Kidney epithelial cell (primary cell): Measurements from ENCODE around the gene SIAE. TPM values are rescaled to one million over a fixed set of nuclear protein-coding genes. Genes with fewer than 3 reads are reported as not detected.
"Not testable (repeated sequence)": the region's sequence is repeated elsewhere in the genome, so short reads cannot be mapped to it uniquely, and the experiment has no call there.

Experiments
- DNase-seq: peaks from one replicate; pipeline ENCODE4 v3.0.0-alpha.2; 2010; ENCODE audit warnings: low read depth
- H3K27me3 ChIP-seq: 2 replicates; pipeline ENCODE4 v1.6.0; 2011; ENCODE audit warnings: low read length; ENCODE audit not compliant: control insufficient read depth, insufficient read depth
- H3K36me3 ChIP-seq: 2 replicates; pipeline ENCODE4 v1.5.1; 2011; ENCODE audit warnings: low read length; ENCODE audit not compliant: control insufficient read depth, insufficient read depth
- H3K4me3 ChIP-seq: 2 replicates; pipeline ENCODE4 v1.5.1; 2011; ENCODE audit warnings: low read depth, mild to moderate bottlenecking, control low read depth, low read length
- CTCF ChIP-seq: IDR thresholded peaks from 2 replicates; pipeline ENCODE4 v1.5.1; 2011; ENCODE audit warnings: mild to moderate bottlenecking, moderate library complexity, low read length, control low read depth, inconsistent platforms; ENCODE audit not compliant: insufficient read depth, poor library complexity, severe bottlenecking
- total RNA-seq: library from RNA; depleted of rRNA; stranded (reverse); fragments of >200 nt; gene quantifications from 2 replicates; pipeline ENCODE4 v1.2.3, GENCODE V29; 2015

The SIAE gene
- total RNA-seq, 1 donor from 2014 or later, result 10.3 TPM

- no peak for DNase-seq
- no peak for TF ChIP-seq CTCF
- Histone ChIP-seq H3K36me3 (no peaks in the 10 kb centered on the region), H3K27me3 (no peaks in the 10 kb centered on the region), H3K4me3 (no peak overlapping the region)
Observed at GRCh38 chr11:124605719-124606118, 67.8 kb downstream of the SIAE start.

GRCh38 chr11:124602723-124603122 is 70.8 kb downstream of the SIAE start:
- not testable (repeated sequence) for DNase-seq, H3K36me3 ChIP-seq, H3K27me3 ChIP-seq, H3K4me3 ChIP-seq

GRCh38 chr11:124602193-124602592 is 71.3 kb downstream of the SIAE start:
- no peak for DNase-seq

GRCh38 chr11:124600621-124601320 is 72.8 kb downstream of the SIAE start:
- Histone ChIP-seq H3K4me3 (no peak overlapping the region), H3K27me3 (peaks cover 4% of the 10 kb centered on the region), H3K36me3 (no peaks in the 10 kb centered on the region)
- DNase-seq, result no peak
- TF ChIP-seq CTCF, result no peak

More at GRCh38 chr11:124602193-124602592, 71.3 kb downstream of the SIAE start:
- H3K36me3 ChIP-seq, result no peaks in the 10 kb centered on the region
- no peak for TF ChIP-seq CTCF
- peaks cover 4% of the 10 kb centered on the region for H3K27me3 ChIP-seq
- no peak overlapping the region for H3K4me3 ChIP-seq

GRCh38 chr11:124597626-124598025 is 75.9 kb downstream of the SIAE start:
- TF ChIP-seq CTCF, result no peak
- no peak for DNase-seq
- Histone ChIP-seq H3K4me3 (no peak overlapping the region), H3K36me3 (no peaks in the 10 kb centered on the region), H3K27me3 (peaks cover 4% of the 10 kb centered on the region)

- no peak for TF ChIP-seq CTCF
- H3K27me3 ChIP-seq, result peaks cover 4% of the 10 kb centered on the region
- no peak for DNase-seq
Observed at GRCh38 chr11:124595302-124595701, 78.2 kb downstream of the SIAE start.

More at GRCh38 chr11:124595302-124595701, 78.2 kb downstream of the SIAE start:
- H3K36me3 ChIP-seq, result no peaks in the 10 kb centered on the region
- H3K4me3 ChIP-seq, result no peak overlapping the region
